Keratinocyte (primary cell): ENCODE data around the gene CILP2. TPM values are rescaled to one million over a fixed set of nuclear protein-coding genes. Genes with fewer than 3 reads are reported as not detected.

Experiments used
- DNase-seq: peaks from one replicate; pipeline ENCODE4 v3.0.0-alpha.2; 2011; ENCODE audit warnings: low read depth, missing footprints, low spot score
- FAIRE-seq: peaks from 2 replicates; lab custom pipeline; 2011; peaks lifted over from hg19 to GRCh38; lab: Jason Lieb, UNC
- H2AFZ ChIP-seq: 2 replicates; pipeline ENCODE4 v1.6.0; 2012; ENCODE audit warnings: low read length, control low read depth, inconsistent platforms; ENCODE audit not compliant: control insufficient read depth
- H3K27ac ChIP-seq: 2 replicates; pipeline ENCODE4 v1.5.1; 2011; ENCODE audit warnings: low read length; ENCODE audit not compliant: control insufficient read depth, insufficient read depth
- H3K27me3 ChIP-seq: 3 replicates; pipeline ENCODE4 v1.6.0; 2011; ENCODE audit warnings: low read length; ENCODE audit not compliant: control insufficient read depth, insufficient read depth; ENCODE audit errors: extremely low read depth
- H3K36me3 ChIP-seq, 2 experiments: 2 replicates in 1 of 2; 3 replicates in 1 of 2; pipeline ENCODE4 v1.5.1; 2011; ENCODE audit warnings: low read length in 2 of 2, mild to moderate bottlenecking in 1 of 2; ENCODE audit not compliant: control insufficient read depth in 2 of 2, insufficient read depth in 2 of 2; ENCODE audit errors: extremely low read depth in 1 of 2
- H3K4me1 ChIP-seq: 3 replicates; pipeline ENCODE4 v1.5.1; 2011; ENCODE audit warnings: low read length; ENCODE audit not compliant: control insufficient read depth, insufficient read depth; ENCODE audit errors: extremely low read depth
- H3K4me2 ChIP-seq: 3 replicates; pipeline ENCODE4 v1.6.0; 2011; ENCODE audit warnings: low read depth, low read length; ENCODE audit not compliant: control insufficient read depth, insufficient read depth; ENCODE audit errors: extremely low read depth
- H3K4me3 ChIP-seq, 3 experiments: fragments of 200-600 bp in 1 of 3; sonication (generic) in 1 of 3; 2 replicates in 2 of 3; 3 replicates in 1 of 3; pipeline ENCODE4 v1.5.1; 2011 to 2016; ENCODE audit warnings: low read length in 3 of 3, mild to moderate bottlenecking in 3 of 3, control low read depth in 2 of 3, inconsistent platforms in 1 of 3, low read depth in 1 of 3, mixed read lengths in 1 of 3, mixed run types in 1 of 3, moderate library complexity in 1 of 3; ENCODE audit not compliant: control insufficient read depth in 2 of 3, insufficient read depth in 2 of 3; ENCODE audit errors: extremely low read depth in 1 of 3
- H3K79me2 ChIP-seq: 2 replicates; pipeline ENCODE4 v1.6.0; 2012; ENCODE audit warnings: low read length; ENCODE audit not compliant: control insufficient read depth, insufficient read depth
- H3K9ac ChIP-seq: 3 replicates; pipeline ENCODE4 v1.6.0; 2011; ENCODE audit warnings: low read length; ENCODE audit not compliant: control insufficient read depth, insufficient read depth; ENCODE audit errors: extremely low read depth
- H3K9me1 ChIP-seq: 3 replicates; pipeline ENCODE4 v1.6.0; 2011; ENCODE audit warnings: low read length; ENCODE audit not compliant: control insufficient read depth, insufficient read depth; ENCODE audit errors: extremely low read depth
- H3K9me3 ChIP-seq: 2 replicates; pipeline ENCODE4 v1.5.1; 2012; ENCODE audit warnings: low read depth, low read length; ENCODE audit not compliant: control insufficient read depth
- H4K20me1 ChIP-seq: 3 replicates; pipeline ENCODE4 v1.6.0; 2011; ENCODE audit warnings: low read length; ENCODE audit not compliant: control insufficient read depth, insufficient read depth; ENCODE audit errors: extremely low read depth
- CTCF ChIP-seq, 3 experiments: IDR thresholded peaks in 1 of 3; conservative IDR thresholded peaks in 1 of 3; optimal IDR thresholded peaks in 1 of 3; 2 replicates in 2 of 3; 3 replicates in 1 of 3; pipeline versions ENCODE3 to v1.5.1; 2011; ENCODE audit warnings: low read length in 3 of 3, mild to moderate bottlenecking in 3 of 3, moderate library complexity in 2 of 3, control low read depth in 1 of 3, inconsistent platforms in 1 of 3; ENCODE audit not compliant: insufficient read depth in 2 of 3; ENCODE audit errors: extremely low read depth in 1 of 3
- EZH2 ChIP-seq: IDR thresholded peaks from one replicate; pipeline ENCODE4 v1.6.1; 2012; ENCODE audit warnings: inconsistent platforms, mild to moderate bottlenecking, low read length, moderate library complexity
- dilution Hi-C: fragments of 300-500 bp; cut with MboI; formaldehyde crosslinking; loops from one replicate; pipeline ENCODE4 v1.7.0; 2020; ENCODE audit warnings: low sequenced_read_pairs; ENCODE audit not compliant: extremely low pct_ligation_motif_present
- polyA plus RNA-seq, 5 experiments: library from polyadenylated mRNA; depleted of rRNA in 3 of 5; stranded (reverse) in 3 of 5; stranded (forward) in 1 of 5; unstranded in 1 of 5; fragments of >200 nt; gene quantifications; 1 replicate in 1 of 5; 2 replicates in 3 of 5; 3 replicates in 1 of 5; pipeline versions ENCODE4 v1.2.1 to v1.2.3, GENCODE V29; 2011 to 2012; ENCODE audit warnings: missing spikeins in 2 of 5, low read depth in 1 of 5, low replicate concordance in 1 of 5

CILP2 gene
- polyA plus RNA-seq, 1 donor (not counting 4 experiments of a cell fraction or from before 2014, with no cell fraction given), result 0.07 TPM

DNA sequence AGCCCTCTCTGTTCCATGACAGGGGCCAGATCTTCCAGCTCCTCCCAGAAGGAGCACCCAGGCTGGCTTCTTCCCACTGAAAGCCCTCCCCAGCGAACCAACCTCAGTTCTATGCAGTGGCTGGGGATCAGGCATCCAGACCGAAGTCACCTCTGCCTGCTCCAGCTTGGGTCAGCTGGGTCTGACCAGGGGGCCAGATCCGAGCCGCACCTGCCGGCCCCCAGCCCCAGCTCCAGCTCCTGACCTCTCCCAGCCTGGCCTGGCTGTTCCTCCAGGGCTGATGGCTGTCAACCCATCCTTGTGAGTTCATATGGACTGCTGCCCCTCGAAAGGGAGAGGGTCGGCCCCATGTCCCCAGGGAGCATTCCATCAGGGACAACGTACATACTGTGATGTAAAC is 30.7 kb upstream of the CILP2 start:
- dilution Hi-C loops, result no loop called here
- H4K20me1 ChIP-seq, result no peaks in the 10 kb centered on the region
- no peaks in the 10 kb centered on the region for H3K79me2 ChIP-seq
- no peaks in the 10 kb centered on the region for H3K9me3 ChIP-seq
- no peak overlapping the region for H3K27ac ChIP-seq
- no peak overlapping the region for H3K4me3 ChIP-seq
- H3K4me2 ChIP-seq, result no peak overlapping the region
- H3K27me3 ChIP-seq, result no peaks in the 10 kb centered on the region
- no peak for FAIRE-seq
- no peak overlapping the region for H2AFZ ChIP-seq
- H3K9ac ChIP-seq, result no peak overlapping the region
- no peaks in the 10 kb centered on the region for H3K4me1 ChIP-seq
- H3K36me3 ChIP-seq, result peaks cover 16 to 23% of the 10 kb centered on the region in 2 experiments
- DNase-seq, result no peak
- no peaks in the 10 kb centered on the region for H3K9me1 ChIP-seq
- TF ChIP-seq EZH2 (no peak), CTCF (optimal IDR thresholded peaks at IDR 0.05 in 1 of 3, IDR thresholded peaks at IDR 0.05 in 1 of 3, conservative IDR thresholded peaks at IDR 0.05 in 1 of 3; ENCODE audit: extremely low read depth in 1 of 3, insufficient read depth in 2 of 3, low read length in 3 of 3) (no peak)

- H4K20me1 ChIP-seq, result no peaks in the 10 kb centered on the region
- no peaks in the 10 kb centered on the region for H3K79me2 ChIP-seq
- no peaks in the 10 kb centered on the region for H3K9me3 ChIP-seq
- TF ChIP-seq EZH2 (no peak), CTCF (optimal IDR thresholded peaks at IDR 0.05 in 1 of 3, IDR thresholded peaks at IDR 0.05 in 1 of 3, conservative IDR thresholded peaks at IDR 0.05 in 1 of 3; ENCODE audit: extremely low read depth in 1 of 3, insufficient read depth in 2 of 3, low read length in 3 of 3) (no peak)
- H3K9ac ChIP-seq, result no peak overlapping the region
- peaks cover 14 to 20% of the 10 kb centered on the region in 2 experiments for H3K36me3 ChIP-seq
- DNase-seq (no peak), FAIRE-seq (no peak)
- no peaks in the 10 kb centered on the region for H3K27me3 ChIP-seq
- no peak overlapping the region for H2AFZ ChIP-seq
- H3K4me3 ChIP-seq, result no peak overlapping the region
- no peaks in the 10 kb centered on the region for H3K9me1 ChIP-seq
- H3K27ac ChIP-seq, result no peak overlapping the region
- no peak overlapping the region for H3K4me2 ChIP-seq
- H3K4me1 ChIP-seq, result no peaks in the 10 kb centered on the region
- dilution Hi-C loops, result no loop called here
These were observed 29.8 kb upstream of the CILP2 start for GRCh38 chr19:19508217-19508616.
